PC-3 (cell line): ENCODE measurements around the gene KRT82. TPM values are rescaled to one million over a fixed set of nuclear protein-coding genes. Genes with fewer than 3 reads are reported as not detected.

ENCODE experiments used
- ATAC-seq: fragments of 200-7000 bp; cut with Tn5 transposase; 2 replicates; pipeline ENCODE4 v1.9.1; 2020; ENCODE audit warnings: mild to moderate bottlenecking, moderate library complexity
- BruUV-seq: library from RNA; stranded (reverse); fragments of 400-500 nt; replicated peaks from 2 replicates; lab custom pipeline; 2021; lab: Mats Ljungman, UMichigan
- CTCF ChIA-PET: fragments of 300-600 bp; sonication (Branson Sonifier 250); formaldehyde crosslinking; loops from one replicate; lab custom pipeline; 2022; ENCODE audit warnings: antibody characterized with exemption; lab: Charles Lee
- POLR2A ChIA-PET: fragments of 300-600 bp; sonication (Branson Sonifier 250); formaldehyde crosslinking; loops from one replicate; lab custom pipeline; 2022; ENCODE audit warnings: antibody characterized with exemption; ENCODE audit not compliant: unreplicated experiment; lab: Charles Lee
- DNase-seq: peaks from one replicate; pipeline ENCODE4 v3.0.0-alpha.2; 2015
- H2AFZ ChIP-seq: fragments of 300-600 bp; sonication (generic); 2 replicates; pipeline ENCODE4 v1.6.0; 2016; ENCODE audit warnings: antibody characterized with exemption, low read length
- H3F3A ChIP-seq: fragments of 300-600 bp; sonication (generic); one replicate; pipeline ENCODE4 v1.6.0; 2017; ENCODE audit warnings: antibody characterized with exemption, low read length, control low read depth, mild to moderate bottlenecking; ENCODE audit not compliant: unreplicated experiment
- H3K27ac ChIP-seq: fragments of 300-600 bp; sonication (generic); 2 replicates; pipeline ENCODE4 v1.5.1; 2016; ENCODE audit warnings: mild to moderate bottlenecking, low read length
- H3K27me3 ChIP-seq: fragments of 300-600 bp; sonication (generic); 2 replicates; pipeline ENCODE4 v1.6.1; 2016; ENCODE audit warnings: low read length, mixed read lengths
- H3K36me3 ChIP-seq: fragments of 300-600 bp; sonication (generic); 2 replicates; pipeline ENCODE4 v1.6.1; 2016; ENCODE audit warnings: low read depth, mixed run types, low read length, mixed read lengths
- H3K4me1 ChIP-seq: fragments of 300-600 bp; sonication (generic); 2 replicates; pipeline ENCODE4 v1.5.1; 2016; ENCODE audit warnings: low read length; ENCODE audit not compliant: insufficient read depth
- H3K4me2 ChIP-seq: fragments of 300-600 bp; sonication (generic); 2 replicates; pipeline ENCODE4 v1.6.0; 2016; ENCODE audit warnings: low read length
- H3K4me3 ChIP-seq: fragments of 300-600 bp; sonication (generic); 2 replicates; pipeline ENCODE4 v1.5.1; 2016; ENCODE audit warnings: mild to moderate bottlenecking, low read length, mixed read lengths
- H3K79me2 ChIP-seq: fragments of 300-600 bp; sonication (generic); 2 replicates; pipeline ENCODE4 v1.6.1; 2017; ENCODE audit warnings: low read length, mixed read lengths
- H3K9ac ChIP-seq: fragments of 300-600 bp; sonication (generic); 2 replicates; pipeline ENCODE4 v1.6.0; 2016; ENCODE audit warnings: mild to moderate bottlenecking, low read length
- H3K9me2 ChIP-seq: fragments of 300-600 bp; sonication (generic); replicated peaks from 2 replicates; pipeline ENCODE4 v1.6.1; 2016; ENCODE audit warnings: mixed run types, low read length, mixed read lengths
- H3K9me3 ChIP-seq: fragments of 300-600 bp; sonication (generic); 2 replicates; pipeline ENCODE4 v1.6.1; 2016; ENCODE audit warnings: low read length, mixed read lengths
- H4K20me1 ChIP-seq: fragments of 300-600 bp; sonication (generic); 2 replicates; pipeline ENCODE4 v1.6.1; 2016; ENCODE audit warnings: low read length, mixed read lengths
- EZH2 ChIP-seq: fragments of 300-600 bp; sonication (generic); IDR thresholded peaks from one replicate; pipeline ENCODE4 v1.6.1; 2017; ENCODE audit warnings: antibody characterized with exemption, mild to moderate bottlenecking, low read length; ENCODE audit not compliant: unreplicated experiment
- EZH2phosphoT487 ChIP-seq: fragments of 300-600 bp; sonication (generic); IDR thresholded peaks from 2 replicates; pipeline ENCODE4 v1.6.1; 2018; ENCODE audit warnings: mild to moderate bottlenecking, antibody characterized with exemption, low read length, borderline replicate concordance
- intact Hi-C: fragments of 100-400 bp; cut with micrococcal nuclease; formaldehyde crosslinking; loops from 2 replicates; pipeline ENCODE4 v1.9.0; 2023
- total RNA-seq: library from RNA; depleted of rRNA; stranded (reverse); fragments of >200 nt; gene quantifications from 2 replicates; pipeline ENCODE4 v1.2.3, GENCODE V29; 2014
- TF ChIP-seq, protein P1 (sequence below): fragments of 300-600 bp; sonication (generic); conservative IDR thresholded peaks from 2 replicates; pipeline ENCODE4 v1.5.1; 2017; ENCODE audit warnings: antibody characterized with exemption, low read depth, mild to moderate bottlenecking, low read length

Gene KRT82
- total RNA-seq, 1 experiment from 2014 or later = 0.29 TPM

DNA sequence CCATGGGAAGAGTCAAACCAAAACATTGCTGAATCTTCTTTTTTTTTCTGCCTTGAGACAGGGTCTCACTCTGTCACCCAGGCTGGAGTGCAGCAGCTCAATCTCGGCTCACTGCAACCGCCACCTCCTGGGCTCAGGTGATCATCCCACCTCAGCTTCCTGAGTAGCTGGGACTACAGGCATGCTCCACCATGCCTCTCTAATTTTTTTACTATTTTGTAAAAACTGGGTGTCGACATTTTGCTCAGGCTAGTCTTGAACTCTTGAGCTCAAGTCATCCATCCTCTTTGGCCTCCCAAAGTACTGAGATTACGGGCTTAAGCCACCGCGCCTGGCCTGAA lies 29.5 kb upstream of the KRT82 start:
- CTCF ChIA-PET = no interaction called here
- no TSS peak for BruUV-seq
- H3K79me2 ChIP-seq = no peaks in the 10 kb centered on the region
- H3K4me1 ChIP-seq = peaks cover 69% of the 10 kb centered on the region
- ATAC-seq (no peak), DNase-seq (no peak)
- intact Hi-C loops = no loop called here
- H3K9me2 ChIP-seq = no peaks in the 10 kb centered on the region
- no peaks in the 10 kb centered on the region for H3K36me3 ChIP-seq
- no peaks in the 10 kb centered on the region for H3K27me3 ChIP-seq
- POLR2A ChIA-PET = interaction anchor here (0.6 to 0.8 kb wide), 2 partner anchors 435 to 1646 kb away, joined by 3 to 12 read pairs; no protein-coding TSS in a partner anchor
- H3K4me2 ChIP-seq = peak overlapping the region; percentile 33
- no peak overlapping the region for H3K4me3 ChIP-seq
- peak overlapping the region; percentile 93 for H3K27ac ChIP-seq
- H2AFZ ChIP-seq = 0 out of 2 replicates have a peak overlapping the region, but pooled peaks have one; percentile 47
- no peak for TF ChIP-seq EZH2phosphoT487
- no peak for TF ChIP-seq EZH2
- TF ChIP-seq, protein P1, sequence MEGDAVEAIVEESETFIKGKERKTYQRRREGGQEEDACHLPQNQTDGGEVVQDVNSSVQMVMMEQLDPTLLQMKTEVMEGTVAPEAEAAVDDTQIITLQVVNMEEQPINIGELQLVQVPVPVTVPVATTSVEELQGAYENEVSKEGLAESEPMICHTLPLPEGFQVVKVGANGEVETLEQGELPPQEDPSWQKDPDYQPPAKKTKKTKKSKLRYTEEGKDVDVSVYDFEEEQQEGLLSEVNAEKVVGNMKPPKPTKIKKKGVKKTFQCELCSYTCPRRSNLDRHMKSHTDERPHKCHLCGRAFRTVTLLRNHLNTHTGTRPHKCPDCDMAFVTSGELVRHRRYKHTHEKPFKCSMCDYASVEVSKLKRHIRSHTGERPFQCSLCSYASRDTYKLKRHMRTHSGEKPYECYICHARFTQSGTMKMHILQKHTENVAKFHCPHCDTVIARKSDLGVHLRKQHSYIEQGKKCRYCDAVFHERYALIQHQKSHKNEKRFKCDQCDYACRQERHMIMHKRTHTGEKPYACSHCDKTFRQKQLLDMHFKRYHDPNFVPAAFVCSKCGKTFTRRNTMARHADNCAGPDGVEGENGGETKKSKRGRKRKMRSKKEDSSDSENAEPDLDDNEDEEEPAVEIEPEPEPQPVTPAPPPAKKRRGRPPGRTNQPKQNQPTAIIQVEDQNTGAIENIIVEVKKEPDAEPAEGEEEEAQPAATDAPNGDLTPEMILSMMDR = no peak
- peak overlapping the region; percentile 74 for H3K9ac ChIP-seq
- H4K20me1 ChIP-seq = no peaks in the 10 kb centered on the region
- no peaks in the 10 kb centered on the region for H3K9me3 ChIP-seq
- peaks cover 18% of the 10 kb centered on the region for H3F3A ChIP-seq

DNA sequence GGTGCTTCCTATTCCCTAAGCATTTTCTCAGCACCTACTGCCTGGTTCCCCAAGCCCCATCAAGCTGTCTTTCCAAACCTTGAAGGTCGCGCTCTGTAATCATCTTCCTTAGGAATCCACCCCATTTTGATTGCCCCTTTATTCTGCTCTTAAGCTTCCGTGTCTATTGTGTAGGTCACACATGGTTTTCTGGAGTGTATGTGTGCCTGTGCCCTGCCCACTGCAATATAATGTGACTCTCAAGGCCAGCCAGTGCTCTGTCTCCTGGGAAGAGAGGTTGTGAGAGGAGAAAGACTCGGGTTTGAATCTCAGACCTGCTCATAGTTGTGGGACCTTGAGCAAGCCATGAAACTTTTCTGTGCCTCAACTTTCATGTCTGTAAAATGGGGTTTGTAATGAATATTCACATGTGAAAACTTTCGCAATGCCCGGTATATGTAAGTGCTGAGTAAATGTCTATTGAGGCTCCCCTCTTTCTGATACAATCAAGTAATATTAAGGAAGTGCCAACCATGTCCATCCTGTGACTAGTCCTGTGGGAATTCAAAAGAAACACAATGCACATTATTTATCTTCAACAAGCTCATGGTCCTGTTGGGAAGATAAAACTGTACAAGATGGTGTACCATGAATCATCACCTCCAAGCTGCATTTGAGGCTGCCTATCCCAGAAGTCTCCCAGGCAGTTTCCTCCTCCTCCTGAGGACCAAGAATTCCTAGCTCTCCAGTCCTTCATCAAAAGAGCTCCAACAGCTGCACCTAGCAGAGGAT lies 28.8 kb upstream of the KRT82 start:
- Histone ChIP-seq H3K9me2 (no peaks in the 10 kb centered on the region), H3K4me3 (no peak overlapping the region), H3F3A (peaks cover 12% of the 10 kb centered on the region), H3K27ac (peak overlapping the region; percentile 93), H3K36me3 (no peaks in the 10 kb centered on the region), H2AFZ (no peak overlapping the region), H3K79me2 (no peaks in the 10 kb centered on the region), H3K4me1 (peaks cover 63% of the 10 kb centered on the region), H3K27me3 (no peaks in the 10 kb centered on the region), H3K4me2 (peak overlapping the region; percentile 33), H3K9ac (peak overlapping the region; percentile 74), H3K9me3 (no peaks in the 10 kb centered on the region), H4K20me1 (no peaks in the 10 kb centered on the region)
- TSS peak; percentile 64 for BruUV-seq
- ChIA-PET CTCF (no interaction called here), POLR2A (interaction anchor here (0.6 to 0.8 kb wide), 2 partner anchors 436 to 1645 kb away, joined by 3 to 12 read pairs; no protein-coding TSS in a partner anchor)
- intact Hi-C loops = loop anchor here (1.0 kb wide), 1 partner anchor 19 kb away; no protein-coding TSS in a partner anchor
- TF ChIP-seq, protein P1 = no peak
- TF ChIP-seq EZH2 (no peak), EZH2phosphoT487 (no peak)
- ATAC-seq = peak; percentile 5
- peak; percentile 81 for DNase-seq
